Activated CD4-positive, alpha-beta T cell treated with anti-CD3 and anti-CD28 coated beads for 24 hours (primary cell): Measurements from ENCODE around the gene CFAP46.
"Not testable (repeated sequence)": the region's sequence is repeated elsewhere in the genome, so short reads cannot be mapped to it uniquely, and the experiment has no call there.

ENCODE experiments used
- DNase-seq, 2 donors: peaks; one replicate each; pipeline ENCODE4 v3.0.0-alpha.2; 2020; ENCODE audit warnings: low read depth in 2 of 2

Gene CFAP46

DNA sequence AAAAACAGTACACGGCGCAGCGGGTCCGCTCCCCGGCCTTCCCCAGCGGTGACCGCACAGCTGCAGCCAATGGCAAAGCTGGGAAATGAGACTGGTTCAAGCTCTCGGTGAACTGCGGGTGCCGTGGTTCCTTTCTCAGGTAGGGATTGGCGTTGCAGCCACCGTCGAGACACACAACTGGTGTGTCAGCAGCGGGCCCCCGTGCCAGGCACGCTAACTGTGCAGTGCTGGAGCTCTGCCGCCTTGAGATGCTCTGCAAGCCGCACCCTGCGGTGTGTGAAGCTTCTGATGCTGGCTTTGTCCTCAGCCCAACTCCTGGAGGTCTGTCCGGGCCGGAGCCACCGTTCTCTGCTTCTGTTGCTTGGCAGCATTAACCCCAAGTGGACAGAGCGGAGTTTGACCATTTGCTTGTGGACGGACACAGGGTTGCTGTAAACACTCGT is 135.8 kb downstream of the CFAP46 start:
- DNase-seq: no peak

DNA sequence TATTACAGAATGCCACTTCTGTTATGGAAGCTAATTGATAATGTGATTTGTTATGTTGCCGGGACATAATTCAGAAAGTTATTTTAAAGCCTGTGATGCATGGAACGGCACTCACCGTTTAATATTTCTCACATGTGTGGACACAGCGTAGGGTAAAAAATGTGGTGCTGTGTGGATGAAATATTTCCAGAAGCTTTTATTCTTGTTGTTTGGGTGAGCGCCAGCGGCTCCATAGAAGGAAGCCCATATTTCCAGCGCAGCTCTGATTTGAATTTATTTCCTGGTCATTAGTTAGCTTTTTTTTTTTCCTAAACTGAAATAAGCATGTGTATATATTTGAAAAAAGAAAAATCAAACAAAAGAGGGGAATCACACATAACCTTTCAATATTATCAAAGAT is 136.3 kb downstream of the CFAP46 start:
- no peak for DNase-seq

DNA sequence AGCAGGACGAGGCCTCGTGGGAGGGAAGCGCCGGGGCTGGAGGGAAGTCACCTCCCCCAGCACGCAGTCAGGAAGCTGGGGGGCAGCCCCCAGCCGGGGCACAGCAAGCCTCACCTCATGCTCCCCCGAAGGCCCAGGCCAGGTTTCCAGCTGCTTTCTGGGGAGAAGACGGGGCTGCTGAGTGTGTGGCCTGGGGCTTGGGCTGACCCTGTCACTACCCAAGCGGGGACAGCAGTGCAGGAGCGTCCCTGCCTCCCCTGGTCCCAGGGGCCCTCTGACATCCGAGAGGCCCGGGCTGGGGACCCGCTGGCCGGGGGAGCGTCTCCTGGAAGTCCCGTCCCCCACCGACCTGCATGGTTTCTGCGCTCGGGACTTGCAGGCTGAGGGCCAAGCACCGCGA is 136.8 kb downstream of the CFAP46 start:
- DNase-seq: no peak

DNA sequence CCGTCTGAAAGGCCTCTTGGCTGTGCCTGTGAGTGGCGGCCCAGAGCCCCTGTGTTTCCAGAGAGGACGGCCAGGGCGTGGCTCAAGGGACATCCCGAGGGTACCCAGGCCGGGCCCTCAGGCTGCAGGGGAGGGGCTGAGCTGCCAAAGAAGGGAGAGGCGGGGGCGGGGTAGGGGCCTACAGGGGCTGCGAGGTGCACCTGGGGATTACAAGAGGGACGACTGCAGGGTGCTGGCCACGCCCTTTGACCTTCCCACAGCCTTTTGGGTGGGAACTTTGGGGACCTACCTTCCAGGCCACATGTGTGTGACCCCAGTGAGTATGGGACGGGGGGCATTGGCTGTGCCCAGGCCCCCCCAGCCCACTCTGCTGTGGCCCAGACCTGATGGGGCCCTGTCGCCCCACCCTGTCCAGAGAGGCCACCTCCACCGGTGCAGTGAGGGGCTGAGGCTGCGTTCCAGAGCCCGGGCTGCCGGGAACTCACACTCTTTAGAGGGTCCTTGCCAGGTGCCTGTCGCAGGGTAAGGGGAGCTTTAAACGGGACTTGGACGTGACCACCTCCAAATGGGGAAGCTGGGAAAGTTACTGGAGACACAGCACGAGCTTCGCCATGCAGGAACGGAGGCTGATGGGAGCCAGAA is 137.5 kb downstream of the CFAP46 start:
- no peak for DNase-seq

DNA sequence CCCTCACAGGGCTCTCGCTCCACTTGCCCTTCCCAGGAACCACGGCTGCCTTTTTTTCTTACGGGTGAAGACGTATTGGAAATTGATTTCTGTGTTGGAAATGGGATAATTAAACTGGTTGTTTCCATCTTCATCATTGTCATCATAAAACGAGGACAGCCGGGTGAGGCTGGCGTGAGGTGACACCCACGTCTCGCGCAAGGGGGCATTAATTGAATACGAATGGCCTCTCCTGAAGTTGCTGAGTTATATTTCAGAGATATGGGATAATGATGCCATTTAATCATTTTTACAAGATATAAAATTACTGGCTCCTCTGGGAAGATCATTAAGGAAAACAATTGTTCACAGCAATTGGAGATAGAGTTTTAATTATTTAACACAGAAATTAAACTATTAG is 138.1 kb downstream of the CFAP46 start:
- no peak for DNase-seq

DNA sequence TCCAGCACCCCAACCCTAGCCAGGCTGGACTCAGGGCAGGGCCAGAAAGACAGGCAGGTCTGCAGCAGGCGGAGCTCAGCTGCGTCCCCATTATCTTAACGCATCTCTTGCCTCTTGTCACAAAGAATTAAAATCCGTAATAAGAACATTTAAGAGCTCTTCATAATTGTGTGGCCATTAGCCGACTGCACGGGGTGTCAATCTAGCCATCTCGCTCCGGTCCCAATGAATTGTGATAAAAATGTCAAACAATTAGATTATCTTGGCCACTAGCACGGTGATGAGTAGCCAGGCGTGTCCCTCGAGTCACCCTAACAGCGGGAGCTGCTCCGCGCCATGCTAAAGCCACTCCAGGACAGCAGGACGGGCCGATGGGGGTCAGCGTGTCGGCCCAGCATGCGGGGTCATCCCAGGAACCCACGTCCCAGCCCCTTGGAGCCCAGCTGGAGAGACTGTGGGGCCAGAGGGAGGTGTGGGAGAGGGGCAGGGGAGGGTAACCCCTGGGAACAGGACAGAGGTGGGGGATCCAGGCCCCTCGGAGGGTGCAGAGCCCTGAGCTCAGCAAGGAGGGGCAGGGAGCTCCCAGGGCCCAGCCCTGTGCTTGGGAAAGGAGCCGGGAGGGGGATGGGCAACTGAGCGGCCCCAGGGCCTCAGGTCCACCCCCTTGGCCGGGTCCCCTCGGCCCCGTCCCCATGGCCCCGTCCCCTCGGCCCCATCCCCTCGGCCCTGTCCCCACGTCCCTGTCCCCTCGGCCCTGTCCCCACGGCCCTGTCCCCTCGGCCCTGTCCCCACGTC is 138.8 kb downstream of the CFAP46 start:
- DNase-seq: no peak

DNA sequence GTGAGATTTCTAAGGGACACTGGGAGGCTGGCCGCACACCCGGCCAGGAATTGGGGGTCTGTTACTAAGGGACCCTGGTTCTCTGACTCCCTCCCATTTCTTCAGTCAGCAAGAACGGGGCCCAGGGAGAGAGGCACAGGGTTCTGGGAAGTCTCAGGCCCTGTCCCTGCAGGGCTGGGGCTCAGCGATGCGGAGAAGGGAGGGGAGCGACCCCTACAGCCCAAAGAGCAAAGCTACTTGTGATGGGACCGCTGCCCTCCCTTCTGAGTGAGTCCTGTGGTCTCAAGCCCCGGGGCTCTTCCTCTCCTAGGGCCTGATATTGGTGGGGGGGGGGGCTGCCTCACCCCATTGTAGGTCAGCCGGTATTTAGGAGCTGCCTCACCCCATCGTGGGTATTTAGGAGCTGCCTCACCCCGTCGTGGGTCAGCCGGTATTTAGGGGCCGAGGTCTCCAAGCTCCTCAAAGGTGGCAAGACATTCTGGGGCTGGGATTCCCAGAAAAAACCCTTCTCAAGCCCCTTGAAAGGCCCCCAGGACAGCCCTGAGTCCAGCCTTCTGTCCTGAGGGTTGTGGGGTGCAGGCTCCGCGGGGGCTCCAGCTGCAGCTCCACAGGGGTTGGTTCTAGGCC is 139.6 kb downstream of the CFAP46 start:
- no peak for DNase-seq

DNA sequence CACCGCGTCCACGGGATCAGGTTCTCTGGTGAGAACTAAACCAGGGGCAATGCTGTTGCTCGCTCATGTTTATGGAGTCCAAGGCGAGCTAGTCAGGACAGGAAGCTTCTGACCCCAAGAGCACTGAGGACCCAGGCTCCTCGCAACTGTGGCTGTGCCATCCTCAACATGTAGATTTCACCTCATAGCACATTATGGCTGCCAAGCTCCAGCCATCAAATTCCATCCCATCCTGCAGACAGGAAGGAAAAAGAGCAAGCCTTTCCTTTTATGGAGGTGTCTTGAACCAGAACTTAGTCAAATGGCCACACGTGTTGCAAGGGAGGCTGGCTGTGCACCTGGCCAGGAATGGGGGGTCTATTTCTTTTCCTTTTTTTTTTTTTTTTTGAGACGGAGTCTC is 140.3 kb downstream of the CFAP46 start:
- DNase-seq: no peak

DNA sequence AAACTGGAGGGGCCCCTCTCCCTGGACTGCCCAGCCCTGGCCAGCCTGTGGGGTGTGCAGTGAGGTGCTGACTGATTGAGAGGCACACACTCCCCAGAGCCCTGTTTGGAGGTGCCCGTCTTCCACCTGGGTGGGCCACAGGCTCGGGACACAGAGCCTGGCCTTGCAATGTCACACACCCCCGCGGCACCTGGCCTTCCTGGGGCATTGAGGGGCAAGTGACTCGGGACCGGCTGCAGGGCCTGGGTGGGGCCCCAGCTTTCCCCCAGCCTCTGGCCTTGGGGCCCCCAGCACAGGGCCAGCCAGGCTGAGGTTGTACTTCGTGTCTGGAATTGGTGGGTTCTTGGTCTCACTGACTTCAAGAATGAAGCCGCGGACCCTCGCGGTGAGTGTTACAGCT is 142.5 kb downstream of the CFAP46 start:
- DNase-seq: no peak

DNA sequence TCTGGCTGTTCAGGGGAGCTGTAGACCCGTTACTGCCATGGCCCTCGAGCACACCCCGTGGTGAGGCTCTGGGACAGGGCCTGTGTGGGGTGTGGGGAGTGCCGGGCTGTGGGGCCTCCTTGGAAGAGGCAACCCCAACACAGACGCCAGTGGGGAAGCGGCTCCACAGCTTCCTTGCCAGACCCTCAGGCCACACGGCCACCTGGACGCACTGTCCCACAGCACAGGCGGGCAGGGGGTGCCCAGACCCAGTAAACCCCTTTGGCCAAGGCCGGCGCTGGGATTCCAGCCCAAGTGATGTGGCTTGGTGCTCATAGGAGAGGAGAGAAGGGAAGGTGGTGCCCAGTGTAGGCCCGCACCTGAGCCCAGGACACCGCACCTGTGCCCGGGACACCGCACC is 143.5 kb downstream of the CFAP46 start:
- DNase-seq: no peak

DNA sequence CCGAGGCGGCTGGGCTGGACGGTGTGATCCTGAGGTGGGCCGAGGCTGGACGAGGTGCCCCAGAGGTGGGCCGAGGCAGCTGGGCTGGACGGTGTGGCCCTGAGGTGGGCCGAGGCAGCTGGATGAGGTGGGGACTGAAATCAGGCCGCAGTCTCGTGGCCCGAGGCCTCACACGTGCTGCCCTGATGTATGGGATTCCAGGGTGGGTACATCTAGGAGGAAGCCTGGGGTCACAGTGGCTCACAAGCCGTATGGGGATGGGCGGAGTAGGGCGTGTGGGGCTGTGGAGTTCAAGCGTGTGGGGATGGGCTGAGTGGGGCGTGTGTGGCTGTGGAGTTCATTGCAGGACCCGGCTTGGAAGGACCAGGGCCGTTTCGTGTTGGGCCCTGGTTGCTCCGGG is 144.0 kb downstream of the CFAP46 start:
- no peak for DNase-seq

DNA sequence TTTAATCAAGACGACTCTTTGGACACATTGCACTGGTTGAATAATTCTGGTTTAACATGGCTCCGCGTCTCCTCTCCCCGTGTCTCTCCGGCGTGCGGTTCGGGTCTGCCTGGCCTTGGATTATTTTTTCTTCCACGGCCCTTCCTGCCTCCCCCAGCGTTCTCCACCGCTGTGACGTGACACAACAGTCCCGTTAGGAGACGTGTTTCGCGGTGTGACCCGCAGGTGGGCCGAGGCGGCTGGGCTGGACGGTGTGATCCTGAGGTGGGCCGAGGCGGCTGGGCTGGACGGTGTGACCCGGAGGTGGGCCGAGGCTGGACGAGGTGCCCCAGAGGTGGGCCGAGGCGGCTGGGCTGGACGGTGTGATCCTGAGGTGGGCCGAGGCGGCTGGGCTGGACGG is 144.4 kb downstream of the CFAP46 start:
- not testable (repeated sequence) for DNase-seq

DNA sequence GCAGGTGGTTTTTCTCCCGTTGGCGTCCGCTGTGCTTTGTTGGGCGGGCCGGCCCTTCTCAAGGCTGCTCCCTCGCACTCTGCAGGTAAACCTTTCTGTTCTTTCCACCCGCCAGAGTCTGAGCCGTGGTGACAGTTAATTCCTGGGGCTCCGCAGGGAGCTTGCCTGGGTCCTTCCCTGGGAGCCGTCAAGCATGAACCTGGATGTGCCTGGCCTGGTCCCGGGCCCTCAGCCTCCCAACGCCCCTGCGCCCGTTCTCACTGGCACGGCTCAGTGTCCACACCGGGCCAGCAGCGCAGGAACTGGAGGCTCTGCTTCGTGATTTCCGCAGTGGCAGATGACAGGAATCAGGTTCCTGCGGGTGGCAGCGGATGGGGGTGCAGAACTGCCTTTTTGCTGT is 145.5 kb downstream of the CFAP46 start:
- no peak for DNase-seq

DNA sequence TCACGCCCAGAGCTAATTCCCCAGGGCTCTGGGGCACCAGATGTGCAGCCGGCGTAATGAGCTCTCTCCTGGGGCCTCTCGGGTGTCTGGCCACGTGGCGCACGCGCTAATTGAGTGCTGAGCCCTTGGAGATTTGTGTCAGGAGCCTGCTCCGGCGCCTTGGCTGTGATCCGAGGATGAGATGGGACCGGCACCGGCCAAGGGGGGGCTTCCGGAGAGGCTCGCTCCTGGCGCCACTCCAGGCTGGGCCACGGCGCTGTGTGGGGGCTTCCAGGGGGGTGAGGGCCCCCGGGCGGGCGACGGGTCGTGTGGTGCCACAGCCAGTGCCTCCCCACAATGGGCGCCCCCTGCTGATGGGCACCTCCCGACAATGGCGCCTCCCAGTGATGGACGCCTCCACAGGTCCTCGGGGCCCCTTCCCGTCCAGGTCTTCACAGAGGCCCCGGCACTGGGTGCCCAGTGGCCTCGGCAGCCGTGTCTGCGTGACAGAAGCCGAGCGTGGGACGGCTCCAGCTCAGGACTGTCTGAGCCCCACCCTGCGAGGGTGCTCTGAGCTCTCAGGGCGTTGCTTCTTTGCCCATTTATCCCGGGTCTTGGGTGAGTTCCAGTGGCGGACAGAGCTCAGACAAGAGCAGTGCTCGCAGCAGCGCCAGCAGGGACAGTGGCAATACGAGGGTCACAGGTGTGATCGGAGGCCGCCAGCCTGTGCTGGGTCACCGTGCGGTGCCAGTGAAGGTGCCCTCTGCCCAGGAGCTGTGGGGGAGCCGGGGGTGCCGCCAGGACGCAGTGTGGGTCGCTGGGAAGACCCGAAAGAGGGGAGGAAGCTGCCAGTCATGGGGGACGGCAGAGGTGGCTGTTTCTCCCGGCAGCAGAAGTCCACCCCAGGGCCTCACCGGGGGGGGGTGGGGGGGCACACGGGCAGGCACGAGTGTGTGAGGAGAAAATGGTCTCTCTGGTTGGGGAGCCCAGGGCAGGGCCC is 148.2 kb downstream of the CFAP46 start:
- no peak for DNase-seq

DNA sequence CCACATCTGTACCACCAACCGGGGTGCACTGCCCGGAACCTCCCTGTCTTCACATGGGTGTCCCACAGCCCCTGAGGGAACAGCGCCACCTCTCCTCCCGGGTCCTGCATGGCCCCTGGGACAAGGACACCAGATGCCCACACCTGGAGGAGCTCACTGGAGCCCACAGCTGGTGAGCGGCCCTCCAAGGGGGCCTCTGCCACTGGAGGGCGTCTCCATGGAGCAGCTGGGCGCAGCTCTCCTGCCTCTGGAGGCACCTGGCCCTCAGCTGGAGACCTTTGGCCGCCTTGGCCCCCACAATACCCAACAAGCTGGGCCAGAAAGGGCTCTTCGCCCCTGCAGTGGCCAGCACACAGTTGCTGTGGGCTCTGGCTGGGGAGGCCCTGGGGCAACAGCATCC is 149.2 kb downstream of the CFAP46 start:
- no peak for DNase-seq

DNA sequence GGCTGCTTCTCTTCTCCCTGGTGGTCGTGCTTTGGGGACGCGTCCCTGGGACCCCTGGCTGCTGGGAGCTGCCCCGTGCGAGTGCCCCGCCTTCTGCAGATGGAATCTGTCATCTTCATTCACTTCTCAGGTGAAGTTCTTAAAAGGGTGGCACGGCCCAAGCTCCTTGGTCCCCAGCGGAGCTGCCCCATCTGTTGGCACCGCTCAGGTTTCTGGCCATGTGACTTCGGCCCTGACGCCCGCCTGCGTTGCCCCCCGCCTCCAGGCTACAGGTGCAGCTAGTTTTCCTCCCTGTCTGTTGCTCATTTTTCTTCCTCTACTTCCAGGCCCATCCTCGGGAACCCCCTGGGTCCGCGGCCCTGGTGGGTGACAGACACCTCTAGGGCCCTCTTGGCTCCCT is 149.6 kb downstream of the CFAP46 start:
- DNase-seq: no peak

DNA sequence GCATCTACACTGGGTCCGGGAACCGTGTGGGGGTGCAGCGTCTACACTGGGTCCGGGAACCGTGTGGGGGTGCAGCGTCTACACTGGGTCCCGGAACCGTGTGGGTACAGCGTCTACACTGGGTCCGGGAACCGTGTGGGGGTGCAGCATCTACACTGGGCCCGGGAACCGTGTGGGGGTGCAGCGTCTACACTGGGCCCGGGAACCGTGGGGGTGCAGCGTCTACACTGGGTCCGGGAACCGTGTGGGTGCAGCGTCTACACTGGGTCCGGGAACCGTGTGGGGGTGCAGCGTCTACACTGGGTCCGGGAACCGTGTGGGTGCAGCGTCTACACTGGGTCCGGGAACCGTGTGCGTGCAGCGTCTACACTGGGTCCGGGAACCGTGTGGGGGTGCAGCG is 150.3 kb downstream of the CFAP46 start:
- DNase-seq: not testable (repeated sequence)

DNA sequence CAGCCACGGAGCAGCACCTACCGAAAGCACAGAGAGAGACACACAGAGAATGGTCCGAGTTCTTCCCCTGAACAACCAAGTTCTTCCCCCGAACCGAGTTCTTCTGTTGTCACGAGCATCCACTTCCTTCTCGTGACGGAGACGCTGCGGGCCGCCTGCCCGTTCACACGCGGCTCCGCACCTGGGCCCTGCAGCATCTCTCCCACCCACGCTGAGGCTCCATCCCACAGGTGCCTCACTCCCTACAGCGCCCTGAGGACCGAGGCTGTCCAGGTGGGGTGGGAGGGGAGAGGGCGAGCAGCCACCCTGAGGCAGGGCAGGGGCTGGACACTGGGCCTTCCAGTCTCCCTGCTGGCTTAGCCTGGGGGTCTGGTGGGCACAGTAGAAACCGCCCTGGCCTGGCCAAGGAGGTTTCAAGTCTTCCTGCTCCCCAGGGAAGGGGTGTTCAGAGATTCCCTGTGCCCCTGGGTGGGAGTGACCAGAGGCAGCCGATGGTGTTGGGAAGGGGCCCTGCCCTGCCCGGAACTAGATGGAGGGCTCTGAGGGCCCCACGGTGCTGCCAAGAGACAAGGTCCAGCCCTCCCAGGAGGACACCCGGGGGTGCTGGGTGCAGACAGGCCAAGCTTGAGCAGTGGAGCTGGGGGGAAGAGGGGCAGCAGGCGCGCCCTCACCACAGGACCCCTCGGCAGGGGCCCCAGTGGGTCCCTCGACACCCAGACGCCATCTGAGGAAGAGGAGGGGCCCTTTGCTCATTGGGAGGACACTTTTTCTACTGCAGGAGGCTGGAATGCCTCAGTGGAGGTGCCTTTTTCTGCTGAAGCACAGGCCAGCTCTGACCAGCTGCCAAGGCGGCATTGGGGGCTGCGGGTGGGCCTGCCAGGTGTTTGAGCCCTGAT is 151.2 kb downstream of the CFAP46 start:
- no peak for DNase-seq

DNA sequence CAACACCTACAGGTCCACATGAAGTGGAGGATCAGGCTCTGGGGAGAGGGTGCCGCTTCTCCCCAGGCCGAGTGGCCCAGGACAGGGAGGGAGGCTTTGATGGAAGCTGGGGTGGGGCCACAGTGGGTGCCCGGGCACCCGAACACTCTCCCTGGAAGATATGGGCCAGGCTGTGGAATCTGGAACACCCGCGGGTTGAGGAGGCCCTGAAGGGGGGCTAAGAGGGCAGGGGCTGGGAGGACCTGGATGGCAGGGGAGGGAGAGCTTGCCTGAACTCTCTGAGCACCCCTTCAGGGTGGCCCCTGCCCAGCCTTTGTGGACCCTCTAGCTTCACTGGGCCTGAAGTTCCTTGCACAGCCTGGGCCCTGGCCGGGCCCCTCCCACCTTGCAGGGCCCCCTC is 151.9 kb downstream of the CFAP46 start:
- no peak for DNase-seq

DNA sequence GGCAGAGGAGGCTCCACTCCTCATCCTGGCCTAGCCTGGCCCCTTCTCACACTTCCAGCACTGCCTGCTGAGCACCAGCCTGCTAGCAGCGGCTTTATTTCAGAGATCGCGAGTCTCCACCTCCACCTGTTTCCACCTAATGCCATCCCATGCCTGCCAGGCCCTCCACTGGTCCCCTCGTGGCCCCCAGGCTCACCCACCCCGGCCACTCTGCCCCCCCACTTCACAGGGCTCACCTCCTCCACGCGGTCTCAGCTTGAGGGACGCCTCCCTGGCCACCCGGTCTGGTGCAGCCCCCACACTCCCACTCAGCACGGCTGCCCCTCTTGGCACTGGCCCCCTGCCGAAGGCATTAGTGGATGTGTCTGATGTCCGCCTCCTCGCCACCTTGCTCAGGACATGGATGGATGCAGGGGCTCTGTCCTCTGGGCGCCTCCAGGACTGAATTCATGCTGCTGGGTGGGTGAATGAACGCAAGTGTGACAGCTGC is 152.7 kb downstream of the CFAP46 start:
- no peak for DNase-seq

DNA sequence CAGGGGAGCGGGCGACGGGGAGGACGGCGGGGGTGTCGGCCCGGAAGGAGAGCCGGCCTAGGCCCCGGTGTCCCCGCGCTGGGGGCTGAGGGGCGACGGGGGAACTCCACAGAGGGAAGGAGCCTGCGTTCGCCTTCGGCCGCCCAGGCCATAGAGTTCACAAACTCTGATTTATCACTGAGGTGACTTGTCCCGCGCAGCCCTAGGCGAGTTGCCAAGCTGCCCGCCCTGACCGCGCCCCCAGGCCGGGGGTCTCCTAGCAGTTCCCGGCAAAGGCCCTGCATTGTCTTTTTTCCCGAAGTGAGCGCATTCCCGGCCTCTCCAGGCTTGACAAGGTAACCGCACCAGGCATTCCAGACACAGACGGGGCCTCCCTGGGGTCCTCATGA is 153.5 kb downstream of the CFAP46 start:
- no peak for DNase-seq
